ENCODE results near the gene GAGE12J.

- TF ChIP-seq CTCF (IDR thresholded peaks at IDR 0.05) (no peak), POLR2A (IDR thresholded peaks at IDR 0.05) (no peak)
These were observed 48.6 kb upstream of the GAGE12J start for GRCh38 chrX:49273181-49273727.
